22Rv1 (cell line): ENCODE data around the gene CUL2.

Source experiments
- H3K27ac ChIP-seq: fragments of 450-650 bp; 2 replicates; pipeline ENCODE4 v1.5.1; 2017
- CTCF ChIP-seq: fragments of 450-650 bp; IDR thresholded peaks from 2 replicates; pipeline ENCODE4 v1.5.1; 2017; ENCODE audit warnings: mild to moderate bottlenecking
- ZFX ChIP-seq: fragments of 450-650 bp; IDR thresholded peaks from 2 replicates; pipeline ENCODE4 v1.6.1; 2017; ENCODE audit warnings: antibody characterized with exemption, borderline replicate concordance

The CUL2 gene

GRCh38 chr10:35127289-35127891, 37.2 kb upstream of the CUL2 start:
- no peak for TF ChIP-seq ZFX
- TF ChIP-seq CTCF, result no peak
- peak overlapping the region; percentile 98 for H3K27ac ChIP-seq

- peak within 1 kb of the TSS; percentile 98 for H3K27ac ChIP-seq
- TF ChIP-seq ZFX (no peak), CTCF (peak; percentile 94)
Observed at GRCh38 chr10:35126530-35127288, 36.6 kb upstream of the CUL2 start, which contains the start of gene CREM. TSS of gene CREM (plus strand) at chr10:35126846. CDS start at chr10:35137836, 10,990 bp downstream.

GRCh38 chr10:35126062-35126529, 36.0 kb upstream of the CUL2 start:
- peak overlapping the region; percentile 98 for H3K27ac ChIP-seq
- TF ChIP-seq CTCF (no peak), ZFX (no peak)

GRCh38 chr10:35124540-35124939, 34.4 kb upstream of the CUL2 start:
- TF ChIP-seq CTCF, result no peak
- TF ChIP-seq ZFX, result no peak
- H3K27ac ChIP-seq, result no peak overlapping the region

GRCh38 chr10:35119378-35119777, 29.2 kb upstream of the CUL2 start:
- TF ChIP-seq ZFX (no peak), CTCF (no peak)

GRCh38 chr10:35112571-35112970, 22.4 kb upstream of the CUL2 start:
- TF ChIP-seq ZFX, result no peak
- no peak for TF ChIP-seq CTCF
- H3K27ac ChIP-seq, result no peak overlapping the region

More at GRCh38 chr10:35119378-35119777, 29.2 kb upstream of the CUL2 start:
- no peak overlapping the region for H3K27ac ChIP-seq

GRCh38 chr10:35103882-35104281, 13.7 kb upstream of the CUL2 start:
- H3K27ac ChIP-seq, result no peak overlapping the region
- TF ChIP-seq ZFX (no peak), CTCF (no peak)
